Fibroblast of villous mesenchyme (primary cell): ENCODE measurements around the gene E2F8. TPM values are rescaled to one million over a fixed set of nuclear protein-coding genes. Genes with fewer than 3 reads are reported as not detected.

Source experiments
- DNase-seq: peaks from one replicate; pipeline ENCODE4 v3.0.0-alpha.2; 2010; ENCODE audit warnings: low read depth
- H3K4me3 ChIP-seq: 2 replicates; pipeline ENCODE4 v1.5.1; 2011; ENCODE audit warnings: low read depth, mild to moderate bottlenecking, low read length
- CTCF ChIP-seq: IDR thresholded peaks from 2 replicates; pipeline ENCODE4 v1.5.1; 2012; ENCODE audit warnings: low read depth, mild to moderate bottlenecking, low read length; ENCODE audit not compliant: insufficient read depth
- total RNA-seq: library from RNA; depleted of rRNA; stranded (reverse); fragments of >200 nt; gene quantifications from 2 replicates; pipeline ENCODE4 v1.2.3, GENCODE V29; 2012

Gene E2F8
- total RNA-seq, 1 donor: 2.2 TPM

GRCh38 chr11:19252394-19253152 is 11.8 kb upstream of the E2F8 start:
- no peak overlapping the region for H3K4me3 ChIP-seq
- DNase-seq: no peak
- no peak for TF ChIP-seq CTCF

GRCh38 chr11:19251577-19251976 is 10.8 kb upstream of the E2F8 start:
- no peak for TF ChIP-seq CTCF
- DNase-seq: no peak
- no peak overlapping the region for H3K4me3 ChIP-seq

DNA sequence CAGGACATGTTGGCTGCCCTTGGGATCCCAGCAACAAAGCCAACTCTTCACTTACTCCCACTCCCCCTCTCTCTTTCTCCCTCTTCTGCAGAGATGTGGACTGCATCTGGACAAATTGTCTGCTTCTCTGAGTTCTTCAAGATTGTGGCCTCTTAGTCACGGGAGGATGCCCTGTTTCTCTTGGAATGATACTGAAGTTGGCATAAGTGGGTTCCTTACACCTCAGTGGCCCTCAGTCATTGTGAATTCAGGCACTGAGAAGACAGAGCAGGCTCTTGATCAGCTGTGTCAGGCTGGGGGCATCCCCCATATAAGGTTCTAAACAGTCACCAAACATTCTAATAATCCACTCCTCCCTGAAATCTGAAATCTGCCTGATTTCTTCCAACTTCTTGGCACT is 6.1 kb upstream of the E2F8 start:
- no peak overlapping the region for H3K4me3 ChIP-seq
- TF ChIP-seq CTCF: no peak
- no peak for DNase-seq

GRCh38 chr11:19245351-19245750 is 4.6 kb upstream of the E2F8 start:
- TF ChIP-seq CTCF: no peak
- no peak for DNase-seq
- H3K4me3 ChIP-seq: no peak overlapping the region

GRCh38 chr11:19244621-19245020 is 3.9 kb upstream of the E2F8 start:
- TF ChIP-seq CTCF: no peak
- H3K4me3 ChIP-seq: no peak overlapping the region
- no peak for DNase-seq

- DNase-seq: peak; percentile 47
- TF ChIP-seq CTCF: no peak
- H3K4me3 ChIP-seq: no peak overlapping the region
Measured at GRCh38 chr11:19244084-19244483, 3.3 kb upstream of the E2F8 start.

DNA sequence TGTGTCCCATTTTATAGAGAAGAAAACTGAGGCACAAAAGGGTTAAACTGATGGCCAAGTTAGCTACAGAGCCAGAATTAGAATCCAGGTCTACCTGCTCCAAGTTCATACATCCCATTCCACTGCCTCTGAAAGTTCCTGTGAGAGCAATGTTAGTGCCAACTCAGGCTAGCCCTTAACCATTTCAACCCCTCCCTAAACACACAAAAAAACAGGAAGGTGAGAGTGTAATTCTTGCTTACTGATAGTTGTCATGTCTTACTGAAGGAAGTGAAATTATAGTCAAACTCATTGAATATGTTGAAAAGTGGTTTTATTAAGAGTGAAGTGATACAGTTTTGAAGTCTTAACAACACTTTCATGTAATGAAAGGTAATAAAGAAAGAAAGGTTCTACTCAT is 2.9 kb upstream of the E2F8 start:
- no peak for DNase-seq
- no peak overlapping the region for H3K4me3 ChIP-seq
- TF ChIP-seq CTCF: no peak
